DOHH2 (cell line): ENCODE measurements around the gene GNAT3.

Experiments used
- CTCF ChIP-seq: fragments of 200-600 bp; sonication (generic); IDR thresholded peaks from one replicate; pipeline ENCODE4 v1.5.1; 2014; ENCODE audit warnings: antibody characterized with exemption, mild to moderate bottlenecking, low read depth, low read length; ENCODE audit not compliant: poor library complexity, severe bottlenecking
- EZH2phosphoT487 ChIP-seq: fragments of 200-600 bp; sonication (generic); IDR thresholded peaks from 2 replicates; pipeline ENCODE4 v1.6.1; 2017; ENCODE audit warnings: borderline replicate concordance, mild to moderate bottlenecking, antibody characterized with exemption, low read length, moderate library complexity, mixed read lengths

- TF ChIP-seq CTCF = no peak
- TF ChIP-seq EZH2phosphoT487 = no peak
Observed at GRCh38 chr7:80537091-80537490, 25.2 kb upstream of the GNAT3 start.
